RWPE1 (cell line): ENCODE results near the gene MGME1.

Experiments
- CTCF ChIA-PET: fragments of 350-600 bp; sonication (Branson Sonifier 250); formaldehyde crosslinking; extraction: SDS; loops from one replicate; lab custom pipeline; 2021; lab: Yijun Ruan, JAX
- POLR2A ChIA-PET: fragments of 400-600 bp; formaldehyde crosslinking; extraction: SDS; loops from one replicate; lab custom pipeline; 2020; ENCODE audit warnings: antibody characterized with exemption; ENCODE audit not compliant: low non-redundant PET; lab: Yijun Ruan, JAX
- DNase-seq: peaks from one replicate; pipeline ENCODE4 v3.0.0; 2012; ENCODE audit warnings: low spot score
- H3K27ac ChIP-seq: fragments of 450-650 bp; 2 replicates; pipeline ENCODE4 v1.5.1; 2017
- CTCF ChIP-seq: fragments of 450-650 bp; conservative IDR thresholded peaks from 2 replicates; pipeline ENCODE4 v1.5.1; 2017; ENCODE audit warnings: low read depth, mild to moderate bottlenecking

Gene MGME1

GRCh38 chr20:17949899-17950298, 18.9 kb upstream of the MGME1 start:
- POLR2A ChIA-PET = no interaction called here
- DNase-seq = no peak
- TF ChIP-seq CTCF = no peak
- CTCF ChIA-PET = interaction anchor here (0.6 kb wide), 1 partner anchor 12 kb away, joined by 3 read pairs; no protein-coding TSS in a partner anchor
- H3K27ac ChIP-seq = no peak overlapping the region

- CTCF ChIA-PET = no interaction called here
- POLR2A ChIA-PET = no interaction called here
- no peak for TF ChIP-seq CTCF
- DNase-seq = no peak
- no peak overlapping the region for H3K27ac ChIP-seq
These were observed 18.1 kb upstream of the MGME1 start for GRCh38 chr20:17950670-17951069.

GRCh38 chr20:17951323-17951722, 17.5 kb upstream of the MGME1 start:
- POLR2A ChIA-PET = no interaction called here

GRCh38 chr20:17952692-17953684, 15.8 kb upstream of the MGME1 start:
- DNase-seq = no peak
- POLR2A ChIA-PET = no interaction called here
- CTCF ChIA-PET = no interaction called here
- TF ChIP-seq CTCF = no peak
- H3K27ac ChIP-seq = no peak overlapping the region

More at GRCh38 chr20:17951323-17951722, 17.5 kb upstream of the MGME1 start:
- CTCF ChIA-PET = no interaction called here
- H3K27ac ChIP-seq = no peak overlapping the region
- TF ChIP-seq CTCF = no peak
- no peak for DNase-seq

GRCh38 chr20:17953935-17954334, 14.9 kb upstream of the MGME1 start:
- no peak overlapping the region for H3K27ac ChIP-seq
- TF ChIP-seq CTCF = no peak
- POLR2A ChIA-PET = interaction anchor here (0.7 kb wide), 1 partner anchor 315 kb away, joined by 3 read pairs; no protein-coding TSS in a partner anchor
- DNase-seq = no peak
- CTCF ChIA-PET = no interaction called here

- CTCF ChIA-PET = interaction anchor here (0.6 kb wide), 1 partner anchor 396 kb away, joined by 3 read pairs; no protein-coding TSS in a partner anchor
- H3K27ac ChIP-seq = no peak overlapping the region
- TF ChIP-seq CTCF = no peak
- no peak for DNase-seq
- POLR2A ChIA-PET = no interaction called here
These were observed 13.5 kb upstream of the MGME1 start for GRCh38 chr20:17955302-17955701.
